ENCODE data around the gene TMEM79.
A peak's percentile ranks its signal among the peaks of the same experiment; 100 is the strongest.

Gene TMEM79

GRCh38 chr1:156284112-156284511 lies at the start of gene TMEM79:
Gene TMEM79 (plus strand): TSS chr1:156284325. CDS start chr1:156285227, 902 bp downstream.
- no peak for DNase-seq

- no peak for DNase-seq
These were observed 48.0 kb upstream of the TMEM79 start for GRCh38 chr1:156236164-156236563.

- no peak for DNase-seq
These were observed 45.9 kb upstream of the TMEM79 start for GRCh38 chr1:156238248-156238647.

GRCh38 chr1:156241311-156241811 lies 42.8 kb upstream of the TMEM79 start:
- DNase-seq = no peak

- no peak for DNase-seq
These were observed 42.2 kb upstream of the TMEM79 start, which contains the start of gene BGLAP for GRCh38 chr1:156241926-156242325. Gene BGLAP (plus strand): TSS chr1:156242184. CDS start chr1:156242232, 48 bp downstream.

- DNase-seq = no peak
These were observed 41.4 kb upstream of the TMEM79 start for GRCh38 chr1:156242738-156243137.

GRCh38 chr1:156244126-156244525 lies 40.0 kb upstream of the TMEM79 start:
- no peak for DNase-seq

GRCh38 chr1:156244712-156245111 lies 39.4 kb upstream of the TMEM79 start:
- DNase-seq = no peak

- peak; percentile 24 for DNase-seq
These were observed 38.5 kb upstream of the TMEM79 start for GRCh38 chr1:156245451-156246232.

GRCh38 chr1:156246241-156246780 lies 37.8 kb upstream of the TMEM79 start:
- no peak for DNase-seq

GRCh38 chr1:156246781-156247459 lies 37.2 kb upstream of the TMEM79 start:
- DNase-seq = no peak

- no peak for DNase-seq
These were observed 36.4 kb upstream of the TMEM79 start, which contains the start of gene PAQR6 for GRCh38 chr1:156247460-156248322. Gene PAQR6 (minus strand): TSS chr1:156248056. CDS start chr1:156246731, 1,325 bp downstream.

- no peak for DNase-seq
These were observed 35.8 kb upstream of the TMEM79 start for GRCh38 chr1:156248323-156248683.

- no peak for DNase-seq
These were observed 34.5 kb upstream of the TMEM79 start for GRCh38 chr1:156249593-156249992.

- no peak for DNase-seq
These were observed 32.6 kb upstream of the TMEM79 start for GRCh38 chr1:156251527-156251926.

- no peak for DNase-seq
These were observed 30.5 kb upstream of the TMEM79 start for GRCh38 chr1:156253634-156254033.

- no peak for DNase-seq
These were observed 26.4 kb upstream of the TMEM79 start for GRCh38 chr1:156257711-156258110.

GRCh38 chr1:156258859-156259258 lies 25.3 kb upstream of the TMEM79 start:
- DNase-seq = no peak

- no peak for DNase-seq
These were observed 24.3 kb upstream of the TMEM79 start for GRCh38 chr1:156259805-156260204.

GRCh38 chr1:156260896-156261295 lies 23.2 kb upstream of the TMEM79 start:
- no peak for DNase-seq

GRCh38 chr1:156262461-156263287 lies 21.5 kb upstream of the TMEM79 start:
- no peak for DNase-seq

- DNase-seq = no peak
These were observed 20.9 kb upstream of the TMEM79 start for GRCh38 chr1:156263288-156263655.
